ENCODE results near the gene MTX1. TPM values are rescaled to one million over a fixed set of nuclear protein-coding genes. Genes with fewer than 3 reads are reported as not detected.

Gene MTX1
- polyA plus RNA-seq, 1 of the 3 experiments (the other 2 are of a cell fraction), result 79.1 TPM

- H3K9me3 ChIP-seq, result no peaks in the 10 kb centered on the region
- peak overlapping the region; percentile 86 to 93 for H3K27ac ChIP-seq (ENCODE audit: low read depth in 2 of 2, low read length in 1 of 2)
- H4K20me1 ChIP-seq (ENCODE audit: insufficient read depth), result no peaks in the 10 kb centered on the region
- WGBS (ENCODE audit: low lambda C conversion rate), result under 1% methylated on average over 19 of the region's 19 CpGs
- H3K4me1 ChIP-seq (ENCODE audit: control insufficient read depth in 1 of 2, insufficient read depth in 2 of 2, low read depth in 1 of 2, low read length in 1 of 2), result peaks cover 12 to 14% of the 10 kb centered on the region in 2 experiments; a peak in 3 of 4 replicates
- TF ChIP-seq MAX (IDR thresholded peaks at IDR 0.05; ENCODE audit: low read depth) (peak; percentile 71), YY1 (IDR thresholded peaks at IDR 0.05; ENCODE audit: low read depth) (no peak), ELF1 (IDR thresholded peaks at IDR 0.05) (no peak), MXI1 (IDR thresholded peaks at IDR 0.05; ENCODE audit: low read depth, low read length) (peak; percentile 80; the same call in 1 of the 2 replicates), CHD2 (IDR thresholded peaks at IDR 0.05; ENCODE audit: low read length, partially characterized antibody) (no peak), CTCF (IDR thresholded peaks at IDR 0.05) (peak; percentile 6; the same call in 1 of the 2 replicates), TAF1 (IDR thresholded peaks at IDR 0.05; ENCODE audit: borderline replicate concordance, low read depth, low read length) (no peak), MEF2A (IDR thresholded peaks at IDR 0.05; ENCODE audit: borderline replicate concordance, low read depth) (no peak), FOXJ3 (CRISPR knock-in tag; IDR thresholded peaks at IDR 0.05) (no peak), FOXM1 (IDR thresholded peaks at IDR 0.05; ENCODE audit: low read depth) (no peak)
- peak; percentile 72 for DNase-seq
- no peaks in the 10 kb centered on the region for H3K36me3 ChIP-seq (replicated peaks in 1 of 2; ENCODE audit: control insufficient read depth in 1 of 2, insufficient read depth in 2 of 2, low read length in 1 of 2)
- peak overlapping the region; percentile 83 for H2AFZ ChIP-seq (ENCODE audit: low read depth)
- peaks cover 34% of the 10 kb centered on the region for H3F3A ChIP-seq (replicated peaks; ENCODE audit: insufficient read depth)
- H3K4me2 ChIP-seq, result peak overlapping the region; percentile 91
- peak overlapping the region; percentile 60 to 69 for H3K4me3 ChIP-seq (ENCODE audit: low read depth in 2 of 2, low read length in 1 of 2)
- peaks cover 28% of the 10 kb centered on the region for H3K79me2 ChIP-seq (ENCODE audit: insufficient read depth)
- ChIA-PET CTCF (interaction anchor here (0.6 to 4.1 kb wide), 21 partner anchors 13 to 718 kb away, joined by 3 to 48 read pairs (median 4); partner anchors contain the start of genes KRTCAP2, MTX1, THBS3 and TRIM46), POLR2A (interaction anchor here (0.6 to 1.0 kb wide), 4 partner anchors 24 to 39 kb away, joined by 3 to 5 read pairs (median 4); no protein-coding TSS in a partner anchor)
- H3K9ac ChIP-seq, result peak overlapping the region; percentile 85
- no peaks in the 10 kb centered on the region for H3K9me2 ChIP-seq
- no peaks in the 10 kb centered on the region for H3K27me3 ChIP-seq (ENCODE audit: insufficient read depth)
Observed at GRCh38 chr1:155226910-155227260, 18.4 kb downstream of the MTX1 start.

GRCh38 chr1:155227261-155228095 is 19.0 kb downstream of the MTX1 start:
- Histone ChIP-seq H3K27me3 (ENCODE audit: insufficient read depth) (no peaks in the 10 kb centered on the region), H3K27ac (ENCODE audit: low read depth in 2 of 2, low read length in 1 of 2) (peak overlapping the region; percentile 86 to 93), H4K20me1 (ENCODE audit: insufficient read depth) (no peaks in the 10 kb centered on the region), H3K9me3 (no peaks in the 10 kb centered on the region), H3K4me1 (ENCODE audit: control insufficient read depth in 1 of 2, insufficient read depth in 2 of 2, low read depth in 1 of 2, low read length in 1 of 2) (peaks cover 12 to 14% of the 10 kb centered on the region in 2 experiments; a peak in 3 of 4 replicates), H2AFZ (ENCODE audit: low read depth) (peak overlapping the region; percentile 83), H3K9me2 (no peaks in the 10 kb centered on the region), H3K4me3 (ENCODE audit: low read depth in 2 of 2, low read length in 1 of 2) (peak overlapping the region; percentile 60 to 69), H3F3A (replicated peaks; ENCODE audit: insufficient read depth) (peaks cover 34% of the 10 kb centered on the region), H3K9ac (peak overlapping the region; percentile 85), H3K79me2 (ENCODE audit: insufficient read depth) (peaks cover 28% of the 10 kb centered on the region), H3K36me3 (replicated peaks in 1 of 2; ENCODE audit: control insufficient read depth in 1 of 2, insufficient read depth in 2 of 2, low read length in 1 of 2) (no peaks in the 10 kb centered on the region), H3K4me2 (peak overlapping the region; percentile 91)
- peak; percentile 97 for DNase-seq
- 4% methylated on average over 26 of the region's 42 CpGs for WGBS (ENCODE audit: low lambda C conversion rate)
- ChIA-PET POLR2A (interaction anchor here (0.6 to 1.2 kb wide), 5 partner anchors 9 to 38 kb away, joined by 3 to 5 read pairs (median 3); partner anchors contain the start of gene THBS3), CTCF (interaction anchor here (0.6 to 4.1 kb wide), 22 partner anchors 12 to 719 kb away, joined by 3 to 48 read pairs (median 4); partner anchors contain the start of genes ENTREP3, KRTCAP2, MTX1 and THBS3)
- TF ChIP-seq TCF12 (IDR thresholded peaks at IDR 0.05) (no peak), TEAD4 (IDR thresholded peaks at IDR 0.05; ENCODE audit: borderline replicate concordance, insufficient read depth) (no peak), USF1 (IDR thresholded peaks at IDR 0.05; ENCODE audit: borderline replicate concordance, low read depth) (peak; percentile 28; the same call in 1 of the 2 replicates), PBX3 (IDR thresholded peaks at IDR 0.05) (peak; percentile 98), RXRA (IDR thresholded peaks at IDR 0.05; ENCODE audit: borderline replicate concordance, low read depth) (no peak), GATA2 (CRISPR knock-in tag; IDR thresholded peaks at IDR 0.05) (no peak), SIN3A (IDR thresholded peaks at IDR 0.05; ENCODE audit: borderline replicate concordance, low read depth, low read length) (peak; percentile 78), RAD21 (IDR thresholded peaks at IDR 0.05; ENCODE audit: low read length) (no peak), CHD2 (IDR thresholded peaks at IDR 0.05; ENCODE audit: low read length, partially characterized antibody) (peak; percentile 88), NRF1 (IDR thresholded peaks at IDR 0.05; ENCODE audit: low read depth, low read length) (peak; percentile 94), MEF2A (IDR thresholded peaks at IDR 0.05; ENCODE audit: borderline replicate concordance, low read depth) (no peak), USF2 (IDR thresholded peaks at IDR 0.05; ENCODE audit: borderline replicate concordance, low read depth, low read length) (no peak), FOXM1 (IDR thresholded peaks at IDR 0.05; ENCODE audit: low read depth) (no peak), EZH2phosphoT487 (IDR thresholded peaks at IDR 0.05; ENCODE audit: borderline replicate concordance, low read depth) (no peak), FOXJ3 (CRISPR knock-in tag; IDR thresholded peaks at IDR 0.05) (no peak)

Data from SK-N-SH (cell line).